Naive B cell (primary cell): ENCODE data around the gene ARID1B. TPM values are rescaled to one million over a fixed set of nuclear protein-coding genes. Genes with fewer than 3 reads are reported as not detected.
A peak's percentile ranks its signal among the peaks of the same experiment; 100 is the strongest.
"Not testable (repeated sequence)": the region's sequence is repeated elsewhere in the genome, so short reads cannot be mapped to it uniquely, and the experiment has no call there.

ENCODE experiments used
- ATAC-seq, 2 donors: fragments of 150-1000 bp; cut with Tn5 transposase; 2 replicates each; pipeline ENCODE4 v1.10.0; 2021; ENCODE audit warnings: low read depth in 2 of 2, mild to moderate bottlenecking in 2 of 2, moderate library complexity in 2 of 2
- DNase-seq: peaks from one replicate; pipeline ENCODE4 v3.0.0; 2022
- H3K27ac Mint-ChIP-seq, 6 donors: one replicate each; pipeline ENCODE4 v1.8.0; 2020 to 2022; ENCODE audit warnings: mild to moderate bottlenecking in 6 of 6, mixed read lengths in 6 of 6, moderate library complexity in 5 of 6, inconsistent platforms in 2 of 6
- H3K27me3 Mint-ChIP-seq, 3 donors: one replicate each; pipeline ENCODE4 v1.8.0; 2021 to 2022; ENCODE audit warnings: mixed read lengths in 3 of 3, mild to moderate bottlenecking in 1 of 3
- H3K36me3 Mint-ChIP-seq, 2 donors: one replicate each; pipeline ENCODE4 v1.8.0; 2020 to 2022; ENCODE audit warnings: mixed read lengths in 2 of 2, inconsistent platforms in 1 of 2, mild to moderate bottlenecking in 1 of 2
- H3K4me1 Mint-ChIP-seq, 3 donors: one replicate each; pipeline ENCODE4 v1.8.0; 2020 to 2022; ENCODE audit warnings: mixed read lengths in 3 of 3, inconsistent platforms in 1 of 3, mild to moderate bottlenecking in 1 of 3, moderate library complexity in 1 of 3
- H3K4me3 Mint-ChIP-seq, 8 donors: one replicate each; pipeline ENCODE4 v1.8.0; 2020 to 2022; ENCODE audit warnings: mild to moderate bottlenecking in 8 of 8, mixed read lengths in 8 of 8, moderate library complexity in 8 of 8, inconsistent platforms in 2 of 8
- H3K9me3 Mint-ChIP-seq, 7 donors: one replicate each; pipeline ENCODE4 v1.8.0; 2020 to 2022; ENCODE audit warnings: mixed read lengths in 7 of 7, mild to moderate bottlenecking in 5 of 7, inconsistent platforms in 2 of 7, moderate library complexity in 1 of 7
- polyA plus RNA-seq, 6 donors: library from polyadenylated mRNA; unstranded; fragments of 300-500 nt; fragmentation: Illumina TruSeq; gene quantifications; one replicate each; pipeline ENCODE4 v1.2.3, GENCODE V29; 2021; ENCODE audit warnings: low read depth in 6 of 6

Gene ARID1B
- polyA plus RNA-seq, 6 donors from 2014 or later: 16.6 to 44.1 (median 27.5) TPM

GRCh38 chr6:157025437-157025836 lies 248.3 kb downstream of the ARID1B start:
- DNase-seq (no peak), ATAC-seq (no peak)
- Mint-ChIP-seq H3K27me3 (no peaks in the 10 kb centered on the region), H3K4me1 (peaks cover 25 to 46% (median 37%) of the 10 kb centered on the region in 3 donors), H3K9me3 (no peaks in the 10 kb centered on the region), H3K27ac (peak overlapping the region in 1 of 6 donors; percentile 33), H3K4me3 (peak overlapping the region in 1 of 8 donors; percentile 44), H3K36me3 (peaks cover 0 to 7% of the 10 kb centered on the region in 2 donors)

- Mint-ChIP-seq H3K27me3 (no peaks in the 10 kb centered on the region), H3K27ac (peak overlapping the region in 2 of 6 donors; percentile 17 to 54), H3K4me3 (peak overlapping the region in 3 of 8 donors; percentile 3 to 44 (median 35)), H3K4me1 (peaks cover 42 to 62% (median 43%) of the 10 kb centered on the region in 3 donors), H3K9me3 (no peaks in the 10 kb centered on the region), H3K36me3 (peaks cover 0 to 7% of the 10 kb centered on the region in 2 donors)
- no peak for DNase-seq
- no peak for ATAC-seq
Measured at GRCh38 chr6:157029980-157030690, 253.0 kb downstream of the ARID1B start.

GRCh38 chr6:157030755-157031154 lies 253.6 kb downstream of the ARID1B start:
- peaks cover 37 to 57% (median 38%) of the 10 kb centered on the region in 3 donors for H3K4me1 Mint-ChIP-seq
- DNase-seq: no peak
- peaks cover 0 to 7% of the 10 kb centered on the region in 2 donors for H3K36me3 Mint-ChIP-seq
- ATAC-seq: no peak
- H3K4me3 Mint-ChIP-seq: no peak overlapping the region
- H3K27me3 Mint-ChIP-seq: no peaks in the 10 kb centered on the region
- no peaks in the 10 kb centered on the region for H3K9me3 Mint-ChIP-seq
- H3K27ac Mint-ChIP-seq: peak overlapping the region in 1 of 6 donors; percentile 16

- H3K4me3 Mint-ChIP-seq: peak overlapping the region; percentile 73 to 96 (median 84)
- H3K9me3 Mint-ChIP-seq: no peaks in the 10 kb centered on the region
- peaks cover 33 to 46% (median 34%) of the 10 kb centered on the region in 3 donors for H3K4me1 Mint-ChIP-seq
- peak overlapping the region in 5 of 6 donors; percentile 74 to 96 (median 83) for H3K27ac Mint-ChIP-seq
- ATAC-seq: no peak
- H3K36me3 Mint-ChIP-seq: peaks cover 0 to 7% of the 10 kb centered on the region in 2 donors
- no peaks in the 10 kb centered on the region for H3K27me3 Mint-ChIP-seq
- DNase-seq: no peak
Measured at GRCh38 chr6:157032923-157033322, 255.7 kb downstream of the ARID1B start.

- H3K4me1 Mint-ChIP-seq: peaks cover 33 to 46% (median 34%) of the 10 kb centered on the region in 3 donors
- peak overlapping the region; percentile 73 to 96 (median 84) for H3K4me3 Mint-ChIP-seq
- DNase-seq (no peak), ATAC-seq (peak; percentile 47 to 52)
- H3K9me3 Mint-ChIP-seq: no peaks in the 10 kb centered on the region
- H3K27ac Mint-ChIP-seq: peak overlapping the region; percentile 74 to 96 (median 86)
- H3K36me3 Mint-ChIP-seq: peaks cover 0 to 7% of the 10 kb centered on the region in 2 donors
- no peaks in the 10 kb centered on the region for H3K27me3 Mint-ChIP-seq
Measured at GRCh38 chr6:157033428-157034140, 256.4 kb downstream of the ARID1B start.

GRCh38 chr6:157034436-157035230 lies 257.5 kb downstream of the ARID1B start:
- Mint-ChIP-seq H3K27me3 (no peaks in the 10 kb centered on the region), H3K4me1 (peaks cover 28 to 40% (median 31%) of the 10 kb centered on the region in 3 donors), H3K36me3 (peaks cover 0 to 2% of the 10 kb centered on the region in 2 donors), H3K27ac (peak overlapping the region in 4 of 6 donors; percentile 26 to 96 (median 61)), H3K9me3 (no peaks in the 10 kb centered on the region), H3K4me3 (peak overlapping the region in 7 of 8 donors; percentile 44 to 96 (median 73))
- peak; percentile 19 for DNase-seq
- peak; percentile 69 to 72 for ATAC-seq

GRCh38 chr6:157035546-157035945 lies 258.4 kb downstream of the ARID1B start:
- H3K27me3 Mint-ChIP-seq: no peaks in the 10 kb centered on the region
- ATAC-seq: no peak
- H3K36me3 Mint-ChIP-seq: no peaks in the 10 kb centered on the region
- no peaks in the 10 kb centered on the region for H3K9me3 Mint-ChIP-seq
- DNase-seq: no peak
- peaks cover 18 to 33% (median 25%) of the 10 kb centered on the region in 3 donors for H3K4me1 Mint-ChIP-seq
- H3K4me3 Mint-ChIP-seq: no peak overlapping the region
- no peak overlapping the region for H3K27ac Mint-ChIP-seq

GRCh38 chr6:157036245-157036711 lies 259.1 kb downstream of the ARID1B start:
- DNase-seq (no peak), ATAC-seq (no peak)
- H3K27ac Mint-ChIP-seq: no peak overlapping the region
- peaks cover 14 to 30% (median 19%) of the 10 kb centered on the region in 3 donors for H3K4me1 Mint-ChIP-seq
- no peaks in the 10 kb centered on the region for H3K36me3 Mint-ChIP-seq
- H3K4me3 Mint-ChIP-seq: no peak overlapping the region
- H3K27me3 Mint-ChIP-seq: no peaks in the 10 kb centered on the region
- no peaks in the 10 kb centered on the region for H3K9me3 Mint-ChIP-seq

GRCh38 chr6:157037165-157037564 lies 260.0 kb downstream of the ARID1B start:
- no peak overlapping the region for H3K27ac Mint-ChIP-seq
- no peak overlapping the region for H3K4me3 Mint-ChIP-seq
- no peaks in the 10 kb centered on the region for H3K27me3 Mint-ChIP-seq
- H3K9me3 Mint-ChIP-seq: no peaks in the 10 kb centered on the region
- peaks cover 6 to 7% of the 10 kb centered on the region in 2 donors for H3K36me3 Mint-ChIP-seq
- peaks cover 20 to 27% (median 24%) of the 10 kb centered on the region in 3 donors for H3K4me1 Mint-ChIP-seq
- DNase-seq: no peak
- no peak for ATAC-seq

- no peaks in the 10 kb centered on the region for H3K9me3 Mint-ChIP-seq
- peaks cover 7% of the 10 kb centered on the region in 2 donors for H3K36me3 Mint-ChIP-seq
- no peak for DNase-seq
- peaks cover 19 to 24% (median 21%) of the 10 kb centered on the region in 3 donors for H3K4me1 Mint-ChIP-seq
- no peaks in the 10 kb centered on the region for H3K27me3 Mint-ChIP-seq
- H3K27ac Mint-ChIP-seq: no peak overlapping the region
- H3K4me3 Mint-ChIP-seq: no peak overlapping the region
- ATAC-seq: no peak
Measured at GRCh38 chr6:157038610-157039009, 261.4 kb downstream of the ARID1B start.

GRCh38 chr6:157039639-157040038 lies 262.5 kb downstream of the ARID1B start:
- H3K4me3 Mint-ChIP-seq, DNase-seq, H3K9me3 Mint-ChIP-seq, H3K36me3 Mint-ChIP-seq, ATAC-seq, H3K27me3 Mint-ChIP-seq: not testable (repeated sequence)
- peaks cover 11 to 16% (median 13%) of the 10 kb centered on the region in 3 donors for H3K4me1 Mint-ChIP-seq
- H3K27ac Mint-ChIP-seq: peak overlapping the region in 3 of 6 donors; percentile 1 to 82 (median 60)

GRCh38 chr6:157040191-157040590 lies 263.0 kb downstream of the ARID1B start:
- H3K27ac Mint-ChIP-seq: peak overlapping the region in 1 of 6 donors; percentile 60
- H3K4me1 Mint-ChIP-seq: peaks cover 9 to 16% (median 13%) of the 10 kb centered on the region in 3 donors
- no peaks in the 10 kb centered on the region for H3K9me3 Mint-ChIP-seq
- ATAC-seq (no peak), DNase-seq (no peak)
- H3K36me3 Mint-ChIP-seq: peaks cover 7% of the 10 kb centered on the region in 2 donors
- no peaks in the 10 kb centered on the region for H3K27me3 Mint-ChIP-seq
- no peak overlapping the region for H3K4me3 Mint-ChIP-seq
